Neural cell (in vitro differentiated cells): ENCODE measurements around the gene BSN. TPM values are rescaled to one million over a fixed set of nuclear protein-coding genes. Genes with fewer than 3 reads are reported as not detected.

Source experiments
- H2AFZ ChIP-seq: fragments of 200-600, 300-800 bp; sonication (generic), shearing (Covaris generic); 2 replicates; pipeline ENCODE4 v1.6.0; 2014; ENCODE audit warnings: low read depth, mild to moderate bottlenecking, antibody characterized with exemption, low read length, moderate library complexity
- H3F3A ChIP-seq: fragments of 200-600 bp; shearing (Covaris generic); 2 replicates; pipeline ENCODE4 v1.6.1; 2016; ENCODE audit warnings: mild to moderate bottlenecking, moderate library complexity, mixed read lengths, antibody characterized with exemption, low read length; ENCODE audit not compliant: insufficient read depth, poor library complexity, severe bottlenecking
- H3K27ac ChIP-seq: fragments of 200-600, 300-800 bp; sonication (generic), shearing (Covaris generic); 2 replicates; pipeline ENCODE4 v1.5.1; 2014; ENCODE audit warnings: mild to moderate bottlenecking, low read length, moderate library complexity
- H3K27me3 ChIP-seq: fragments of 300-800, 200-600 bp; sonication (generic), shearing (Covaris generic); 2 replicates; pipeline ENCODE4 v1.6.0; 2014; ENCODE audit warnings: mild to moderate bottlenecking, low read depth, low read length, moderate library complexity; ENCODE audit not compliant: insufficient read depth
- H3K36me3 ChIP-seq: fragments of 300-800, 200-600 bp; sonication (generic), shearing (Covaris generic); 2 replicates; pipeline ENCODE4 v1.5.1; 2014; ENCODE audit warnings: mild to moderate bottlenecking, antibody characterized with exemption, low read length, moderate library complexity; ENCODE audit not compliant: insufficient read depth
- H3K4me2 ChIP-seq: fragments of 300-800, 200-600 bp; sonication (generic), shearing (Covaris generic); 2 replicates; pipeline ENCODE4 v1.6.0; 2014; ENCODE audit warnings: mild to moderate bottlenecking, low read length
- H3K4me3 ChIP-seq: fragments of 300-800, 200-600 bp; sonication (generic), shearing (Covaris generic); 2 replicates; pipeline ENCODE4 v1.5.1; 2014; ENCODE audit warnings: mild to moderate bottlenecking, low read length, moderate library complexity
- H3K79me2 ChIP-seq: fragments of 200-600 bp; shearing (Covaris generic); replicated peaks from 2 replicates; pipeline ENCODE4 v1.6.0; 2014; ENCODE audit warnings: mild to moderate bottlenecking, low read length, moderate library complexity; ENCODE audit not compliant: insufficient read depth
- H3K9ac ChIP-seq: fragments of 300-800, 200-600 bp; sonication (generic), shearing (Covaris generic); 2 replicates; pipeline ENCODE4 v1.6.1; 2016; ENCODE audit warnings: mild to moderate bottlenecking, low read length, mixed read lengths
- H3K9me2 ChIP-seq: fragments of 200-600 bp; shearing (Covaris generic); 2 replicates; pipeline ENCODE4 v1.6.1; 2016; ENCODE audit warnings: mild to moderate bottlenecking, low read length, mixed read lengths; ENCODE audit not compliant: insufficient read depth
- H3K9me3 ChIP-seq: fragments of 200-600, 300-800 bp; sonication (generic), shearing (Covaris generic); 2 replicates; pipeline ENCODE4 v1.6.1; 2016; ENCODE audit warnings: mild to moderate bottlenecking, mixed run types, low read length, moderate library complexity, mixed read lengths
- H4K20me1 ChIP-seq: fragments of 200-600 bp; shearing (Covaris generic); 2 replicates; pipeline ENCODE4 v1.6.1; 2016; ENCODE audit warnings: mild to moderate bottlenecking, mixed run types; ENCODE audit not compliant: insufficient read depth
- EP300 ChIP-seq: fragments of 450-650 bp; conservative IDR thresholded peaks from 2 replicates; pipeline ENCODE4 v1.6.1; 2014; ENCODE audit warnings: antibody characterized with exemption, mild to moderate bottlenecking, moderate library complexity; ENCODE audit not compliant: poor library complexity, severe bottlenecking
- EZH2 ChIP-seq: fragments of 200-600, 300-800 bp; shearing (Covaris generic), sonication (generic); IDR thresholded peaks from 2 replicates; pipeline ENCODE4 v1.6.1; 2014; ENCODE audit warnings: antibody characterized with exemption, low read length, borderline replicate concordance, mild to moderate bottlenecking; ENCODE audit not compliant: insufficient read depth, poor library complexity, severe bottlenecking
- MXI1 ChIP-seq: fragments of 450-650 bp; conservative IDR thresholded peaks from 2 replicates; pipeline ENCODE4 v1.6.1; 2014; ENCODE audit warnings: antibody characterized with exemption, mild to moderate bottlenecking; ENCODE audit not compliant: poor library complexity, severe bottlenecking
- POLR2AphosphoS5 ChIP-seq: IDR thresholded peaks from 2 replicates; pipeline ENCODE4 v1.6.1; 2012
- RAD21 ChIP-seq: fragments of 450-650 bp; conservative IDR thresholded peaks from 2 replicates; pipeline ENCODE4 v1.6.1; 2014; ENCODE audit warnings: antibody characterized with exemption, mild to moderate bottlenecking, moderate library complexity
- SMC3 ChIP-seq: fragments of 450-650 bp; conservative IDR thresholded peaks from 2 replicates; pipeline ENCODE4 v1.6.1; 2014; ENCODE audit warnings: antibody characterized with exemption, mild to moderate bottlenecking, moderate library complexity; ENCODE audit not compliant: poor library complexity
- TAF1 ChIP-seq: IDR thresholded peaks from 2 replicates; pipeline ENCODE4 v1.6.1; 2012; ENCODE audit warnings: low read depth
- polyA plus RNA-seq: library from polyadenylated mRNA; depleted of rRNA; stranded (reverse); fragments of >200 nt; gene quantifications from 2 replicates; pipeline ENCODE4 v1.2.3, GENCODE V29; 2014
- TF ChIP-seq, protein P1 (sequence below): IDR thresholded peaks from 2 replicates; pipeline ENCODE4 v1.6.1; 2012; ENCODE audit warnings: borderline replicate concordance
- TF ChIP-seq, protein P2 (sequence below): fragments of 450-650 bp; IDR thresholded peaks from 2 replicates; pipeline ENCODE4 v1.5.1; 2014; ENCODE audit warnings: antibody characterized with exemption, mild to moderate bottlenecking, moderate library complexity; ENCODE audit not compliant: poor library complexity, severe bottlenecking

BSN gene
- polyA plus RNA-seq, 1 donor from 2014 or later = 2.0 TPM

DNA sequence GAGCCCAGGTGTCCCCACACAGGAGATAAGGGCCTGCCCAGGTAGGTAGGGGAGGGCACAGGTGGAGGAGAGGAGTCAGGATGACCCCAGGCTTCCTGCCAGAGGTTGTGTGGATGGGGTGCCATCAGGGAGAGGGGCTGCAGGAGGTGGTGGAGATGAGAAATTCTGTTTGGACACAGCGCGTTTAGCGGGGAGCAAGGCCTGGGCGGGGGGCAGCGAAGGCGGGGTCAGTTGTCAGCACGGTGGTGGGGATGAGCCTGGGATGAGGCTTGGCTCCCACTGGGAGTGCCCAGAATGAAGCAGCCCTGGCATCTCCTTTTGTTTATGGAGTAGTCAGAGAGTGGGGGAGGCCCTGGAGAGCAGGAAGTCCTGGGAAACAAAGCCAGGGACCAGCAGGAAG, 149.7 kb downstream of the BSN start:
- Histone ChIP-seq H3F3A (no peaks in the 10 kb centered on the region), H3K36me3 (no peaks in the 10 kb centered on the region), H3K9me3 (no peaks in the 10 kb centered on the region), H3K4me3 (no peak overlapping the region), H2AFZ (no peak overlapping the region), H3K27ac (no peak overlapping the region), H3K9ac (no peak overlapping the region), H4K20me1 (no peaks in the 10 kb centered on the region), H3K4me2 (no peak overlapping the region), H3K9me2 (no peaks in the 10 kb centered on the region), H3K27me3 (no peaks in the 10 kb centered on the region), H3K79me2 (no peaks in the 10 kb centered on the region)
- no peak for TF ChIP-seq EP300

DNA sequence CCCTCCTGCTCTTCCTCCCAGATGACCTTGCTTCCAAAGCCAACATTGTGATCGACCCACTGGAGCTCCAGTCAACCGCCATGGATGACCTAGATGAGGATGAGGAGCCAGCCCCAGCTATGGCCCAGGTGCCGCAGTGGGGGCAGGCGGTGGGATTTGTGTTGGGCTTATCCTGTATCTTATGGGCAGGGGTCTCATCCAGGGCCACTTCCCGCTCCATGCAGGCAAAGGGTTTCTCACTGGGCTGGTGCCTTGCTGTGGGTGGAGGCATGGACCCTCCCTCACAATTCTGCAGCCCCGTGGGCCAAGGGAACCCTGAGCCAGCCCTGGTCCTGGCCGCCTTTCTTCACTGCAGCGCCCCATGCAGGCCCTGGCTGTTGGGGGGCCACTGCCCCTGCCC, 150.4 kb downstream of the BSN start:
- TF ChIP-seq SMC3 (no peak), EZH2 (no peak), POLR2AphosphoS5 (no peak), RAD21 (no peak), TAF1 (no peak), EP300 (no peak), MXI1 (no peak)
- TF ChIP-seq, protein P1, sequence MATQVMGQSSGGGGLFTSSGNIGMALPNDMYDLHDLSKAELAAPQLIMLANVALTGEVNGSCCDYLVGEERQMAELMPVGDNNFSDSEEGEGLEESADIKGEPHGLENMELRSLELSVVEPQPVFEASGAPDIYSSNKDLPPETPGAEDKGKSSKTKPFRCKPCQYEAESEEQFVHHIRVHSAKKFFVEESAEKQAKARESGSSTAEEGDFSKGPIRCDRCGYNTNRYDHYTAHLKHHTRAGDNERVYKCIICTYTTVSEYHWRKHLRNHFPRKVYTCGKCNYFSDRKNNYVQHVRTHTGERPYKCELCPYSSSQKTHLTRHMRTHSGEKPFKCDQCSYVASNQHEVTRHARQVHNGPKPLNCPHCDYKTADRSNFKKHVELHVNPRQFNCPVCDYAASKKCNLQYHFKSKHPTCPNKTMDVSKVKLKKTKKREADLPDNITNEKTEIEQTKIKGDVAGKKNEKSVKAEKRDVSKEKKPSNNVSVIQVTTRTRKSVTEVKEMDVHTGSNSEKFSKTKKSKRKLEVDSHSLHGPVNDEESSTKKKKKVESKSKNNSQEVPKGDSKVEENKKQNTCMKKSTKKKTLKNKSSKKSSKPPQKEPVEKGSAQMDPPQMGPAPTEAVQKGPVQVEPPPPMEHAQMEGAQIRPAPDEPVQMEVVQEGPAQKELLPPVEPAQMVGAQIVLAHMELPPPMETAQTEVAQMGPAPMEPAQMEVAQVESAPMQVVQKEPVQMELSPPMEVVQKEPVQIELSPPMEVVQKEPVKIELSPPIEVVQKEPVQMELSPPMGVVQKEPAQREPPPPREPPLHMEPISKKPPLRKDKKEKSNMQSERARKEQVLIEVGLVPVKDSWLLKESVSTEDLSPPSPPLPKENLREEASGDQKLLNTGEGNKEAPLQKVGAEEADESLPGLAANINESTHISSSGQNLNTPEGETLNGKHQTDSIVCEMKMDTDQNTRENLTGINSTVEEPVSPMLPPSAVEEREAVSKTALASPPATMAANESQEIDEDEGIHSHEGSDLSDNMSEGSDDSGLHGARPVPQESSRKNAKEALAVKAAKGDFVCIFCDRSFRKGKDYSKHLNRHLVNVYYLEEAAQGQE = no peak
- TF ChIP-seq, protein P2, sequence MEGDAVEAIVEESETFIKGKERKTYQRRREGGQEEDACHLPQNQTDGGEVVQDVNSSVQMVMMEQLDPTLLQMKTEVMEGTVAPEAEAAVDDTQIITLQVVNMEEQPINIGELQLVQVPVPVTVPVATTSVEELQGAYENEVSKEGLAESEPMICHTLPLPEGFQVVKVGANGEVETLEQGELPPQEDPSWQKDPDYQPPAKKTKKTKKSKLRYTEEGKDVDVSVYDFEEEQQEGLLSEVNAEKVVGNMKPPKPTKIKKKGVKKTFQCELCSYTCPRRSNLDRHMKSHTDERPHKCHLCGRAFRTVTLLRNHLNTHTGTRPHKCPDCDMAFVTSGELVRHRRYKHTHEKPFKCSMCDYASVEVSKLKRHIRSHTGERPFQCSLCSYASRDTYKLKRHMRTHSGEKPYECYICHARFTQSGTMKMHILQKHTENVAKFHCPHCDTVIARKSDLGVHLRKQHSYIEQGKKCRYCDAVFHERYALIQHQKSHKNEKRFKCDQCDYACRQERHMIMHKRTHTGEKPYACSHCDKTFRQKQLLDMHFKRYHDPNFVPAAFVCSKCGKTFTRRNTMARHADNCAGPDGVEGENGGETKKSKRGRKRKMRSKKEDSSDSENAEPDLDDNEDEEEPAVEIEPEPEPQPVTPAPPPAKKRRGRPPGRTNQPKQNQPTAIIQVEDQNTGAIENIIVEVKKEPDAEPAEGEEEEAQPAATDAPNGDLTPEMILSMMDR = no peak
- Histone ChIP-seq H3K9ac (no peak overlapping the region), H3K79me2 (no peaks in the 10 kb centered on the region), H3K36me3 (no peaks in the 10 kb centered on the region), H3K4me3 (no peak overlapping the region), H3K4me2 (no peak overlapping the region), H3K27me3 (no peaks in the 10 kb centered on the region), H2AFZ (no peak overlapping the region), H4K20me1 (no peaks in the 10 kb centered on the region), H3K27ac (no peak overlapping the region), H3K9me3 (no peaks in the 10 kb centered on the region), H3F3A (no peaks in the 10 kb centered on the region), H3K9me2 (no peaks in the 10 kb centered on the region)

DNA sequence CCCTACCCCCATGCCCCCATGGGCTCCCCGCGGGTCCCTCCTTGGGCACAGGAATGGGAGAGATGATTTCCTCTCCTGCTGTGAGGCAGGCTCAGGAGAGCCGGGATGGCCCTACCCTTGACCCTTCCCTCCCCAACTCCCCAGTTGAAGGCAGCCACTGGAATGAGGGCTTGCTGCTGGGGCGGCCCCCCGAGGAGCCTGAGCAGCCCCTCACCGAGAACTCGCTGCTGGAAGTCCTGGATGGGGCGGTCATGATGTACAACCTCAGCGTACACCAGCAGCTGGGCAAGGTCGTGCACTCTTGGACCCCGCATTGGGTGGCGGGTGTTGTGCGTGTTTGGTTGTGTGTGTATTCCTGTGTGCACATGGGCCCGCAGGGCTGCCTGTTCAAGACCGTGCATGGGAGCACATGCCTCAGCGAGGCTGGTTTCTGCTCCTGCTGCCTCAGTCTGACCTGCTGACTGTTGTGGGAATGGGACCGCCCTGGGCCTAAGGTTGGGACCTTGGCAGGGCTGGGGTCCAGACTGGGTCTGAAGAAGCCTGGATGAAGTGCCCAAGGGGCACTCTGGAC, 151.2 kb downstream of the BSN start:
- no peaks in the 10 kb centered on the region for H3K9me2 ChIP-seq
- H3K27me3 ChIP-seq = no peaks in the 10 kb centered on the region
- H3K9me3 ChIP-seq = no peaks in the 10 kb centered on the region
- H3K4me3 ChIP-seq = no peak overlapping the region
- no peak overlapping the region for H2AFZ ChIP-seq
- no peaks in the 10 kb centered on the region for H3K36me3 ChIP-seq
- H4K20me1 ChIP-seq = no peaks in the 10 kb centered on the region
- no peak overlapping the region for H3K27ac ChIP-seq
- no peak overlapping the region for H3K4me2 ChIP-seq
- H3F3A ChIP-seq = no peaks in the 10 kb centered on the region
- no peaks in the 10 kb centered on the region for H3K79me2 ChIP-seq
- H3K9ac ChIP-seq = no peak overlapping the region
- TF ChIP-seq EZH2 (no peak), TAF1 (no peak), RAD21 (no peak)
- TF ChIP-seq, protein P2 = no peak
